Upper lobe of left lung (tissue), 4 donors: ENCODE measurements around the gene DQX1.

Experiments used
- CTCF ChIP-seq, 6 experiments: fragments of 450-650 bp in 4 of 6; fragments of 200-600 bp in 2 of 6; sonication (generic) in 2 of 6; IDR thresholded peaks; one replicate each; pipeline ENCODE4 v1.5.1; 2016 to 2019; ENCODE audit warnings: antibody characterized with exemption in 6 of 6
- POLR2A ChIP-seq, 4 donors: fragments of 450-650 bp; IDR thresholded peaks; one replicate each; pipeline ENCODE4 v1.5.1; 2016 to 2017; ENCODE audit warnings: antibody characterized with exemption in 4 of 4, mild to moderate bottlenecking in 2 of 4
- POLR2AphosphoS5 ChIP-seq, 2 donors: sonication (generic); formaldehyde crosslinking; IDR thresholded peaks; one replicate each; pipeline ENCODE4 v1.5.1; 2017; ENCODE audit warnings: antibody characterized with exemption in 2 of 2

GRCh38 chr2:74502720-74503505 lies 23.1 kb downstream of the DQX1 start:
- TF ChIP-seq CTCF (IDR thresholded peaks at IDR 0.05) (peak in 3 of 6 experiments; percentile 12 to 33 (median 19)), POLR2AphosphoS5 (IDR thresholded peaks at IDR 0.05) (peak; percentile 45 to 86), POLR2A (IDR thresholded peaks at IDR 0.05) (peak in 3 of 4 donors; percentile 72 to 81 (median 74))
